Airway epithelial cell (primary cell): ENCODE data around the gene OR1F1. TPM values are rescaled to one million over a fixed set of nuclear protein-coding genes. Genes with fewer than 3 reads are reported as not detected.

Source experiments
- total RNA-seq: library from RNA; depleted of rRNA; stranded (reverse); fragments of >200 nt; gene quantifications from 2 replicates; pipeline ENCODE4 v1.2.3, GENCODE V29; 2015

OR1F1 gene
- total RNA-seq, result 0.78 TPM in 1 of 2 replicates, not detected in the other

DNA sequence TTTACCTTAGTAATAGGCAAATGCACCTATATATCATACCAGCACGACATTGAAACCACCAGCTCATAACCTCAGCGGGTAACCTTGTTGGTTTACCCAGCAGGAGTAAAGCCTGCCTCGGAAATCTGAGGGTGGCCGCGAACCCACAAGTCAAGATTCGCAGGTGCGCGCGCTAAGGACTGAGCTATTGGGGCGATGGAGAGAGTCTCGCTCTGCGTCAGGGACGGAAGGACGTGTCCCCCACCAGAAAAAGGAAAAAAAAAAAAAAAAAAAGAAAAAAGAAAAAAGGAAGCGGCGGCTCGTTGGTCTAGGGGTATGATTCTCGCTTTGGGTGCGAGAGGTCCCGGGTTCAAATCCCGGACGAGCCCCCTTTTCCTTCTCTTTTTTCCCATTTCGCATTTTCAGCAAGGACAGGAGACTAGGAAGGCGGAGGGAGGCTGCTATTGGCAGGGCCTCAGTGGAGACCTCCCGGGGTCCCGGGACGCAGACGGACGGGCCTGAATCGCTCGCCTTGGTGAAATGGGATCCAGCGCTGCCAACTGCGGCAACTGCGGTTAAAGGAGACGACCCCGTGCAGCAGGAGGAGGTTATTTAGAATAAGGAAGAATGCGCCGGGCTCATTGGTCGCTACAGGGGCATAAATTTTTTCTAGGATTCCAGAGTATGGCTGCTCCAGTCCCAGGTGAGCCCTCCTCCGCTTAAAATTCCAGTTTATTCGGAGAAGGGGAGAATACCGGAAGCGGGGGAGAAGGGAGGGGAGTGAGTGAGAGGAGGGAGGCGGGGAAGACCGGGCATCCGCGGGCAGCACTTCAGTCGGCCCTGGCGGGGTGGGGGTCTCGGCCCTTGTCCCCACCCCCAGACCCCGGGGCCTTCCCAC, at the start of gene OR1F1:
Gene OR1F1 (plus strand): TSS at position 407 of the 877 bp plus-strand sequence.

DNA sequence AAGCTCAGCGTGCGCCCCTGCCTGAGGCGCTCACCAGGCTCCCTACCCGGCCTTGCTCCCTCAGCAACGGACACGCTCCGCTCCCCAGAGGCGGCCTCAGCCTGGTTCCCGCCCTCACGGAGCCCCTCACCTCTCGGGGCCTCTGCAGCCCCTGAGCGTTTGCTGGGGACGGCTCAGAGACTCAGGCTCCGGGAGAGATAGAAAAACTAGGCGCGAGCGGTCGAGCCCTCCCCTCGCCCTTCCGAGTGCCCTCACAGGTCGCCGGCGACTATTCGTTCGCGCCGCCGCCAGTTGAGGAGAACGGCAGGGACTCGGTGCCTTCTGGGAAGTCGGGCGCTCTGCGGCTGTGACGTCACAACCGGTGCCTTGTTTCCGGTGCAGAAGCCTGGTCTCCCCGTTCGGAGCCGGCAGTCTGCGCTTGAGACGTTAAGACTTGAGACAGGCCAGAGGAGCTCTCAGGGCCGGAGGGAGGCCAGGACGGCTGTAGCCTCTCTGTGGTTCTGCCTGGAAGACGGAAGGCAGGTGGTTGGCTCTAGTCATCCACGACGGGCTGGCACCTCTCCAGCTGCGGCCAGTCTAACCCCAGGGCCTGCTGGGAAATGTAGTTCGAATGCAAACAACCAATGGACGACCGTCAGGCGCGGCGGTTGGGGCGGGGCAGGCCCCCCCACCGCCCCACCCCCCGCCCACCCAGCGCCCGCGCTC, 47.0 kb downstream of the OR1F1 start, which contains the start of gene ZNF200:
Gene ZNF200 (minus strand): TSS at position 302 of the 705 bp plus-strand sequence. CDS start 1,403 bp downstream, outside the sequence.

Other genes with a start within 250 kb of the OR1F1 start
- gene KREMEN2, start 223.9 kb upstream of the OR1F1 start, total RNA-seq, result 22.7 and 23.4 TPM in 2 replicates
- gene PAQR4, start 218.9 kb upstream of the OR1F1 start, total RNA-seq, result 20.6 and 27.6 TPM in 2 replicates
- 52.6 and 82.7 TPM in 2 replicates for gene PKMYT1, start 207.8 kb upstream of the OR1F1 start, total RNA-seq
- gene CLDN9, start 175.3 kb upstream of the OR1F1 start, total RNA-seq, result 0.49 TPM in 1 of 2 replicates, not detected in the other
- gene CLDN6, start 170.0 kb upstream of the OR1F1 start, total RNA-seq, result 0.63 and 0.70 TPM in 2 replicates
- 298 and 319 TPM in 2 replicates for gene TNFRSF12A, start 167.8 kb upstream of the OR1F1 start, total RNA-seq
- gene HCFC1R1, start 164.3 kb upstream of the OR1F1 start, total RNA-seq, result 27.3 and 35.7 TPM in 2 replicates
- gene THOC6, start 164.2 kb upstream of the OR1F1 start, total RNA-seq, result 35.3 and 36.5 TPM in 2 replicates
- 18.6 and 24.9 TPM in 2 replicates for gene BICDL2, start 151.3 kb upstream of the OR1F1 start, total RNA-seq
- 0.46 and 0.56 TPM in 2 replicates for gene MMP25, start 141.6 kb upstream of the OR1F1 start, total RNA-seq
- gene IL32, start 122.6 kb upstream of the OR1F1 start, total RNA-seq, result 10.1 and 10.9 TPM in 2 replicates
- not detected in 2 replicates for gene ZSCAN10, start 88.9 kb upstream of the OR1F1 start, total RNA-seq
- 18.0 and 20.3 TPM in 2 replicates for gene ZNF205, start 75.6 kb upstream of the OR1F1 start, total RNA-seq
- gene ZNF213, start 53.2 kb upstream of the OR1F1 start, total RNA-seq, result 4.9 and 9.0 TPM in 2 replicates
- 5.0 and 5.7 TPM in 2 replicates for gene ZNF200, start 47.0 kb downstream of the OR1F1 start, total RNA-seq
- gene MEFV, start 68.4 kb downstream of the OR1F1 start, total RNA-seq, result under 0.01 TPM in 1 of 2 replicates, not detected in the other
- gene ZNF263, start 95.3 kb downstream of the OR1F1 start, total RNA-seq, result 31.0 and 34.0 TPM in 2 replicates
- gene TIGD7, start 117.2 kb downstream of the OR1F1 start, total RNA-seq, result 1.5 TPM in 2 replicates
- gene ZNF75A, start 117.3 kb downstream of the OR1F1 start, total RNA-seq, result 6.1 and 10.2 TPM in 2 replicates
- gene OR2C1, start 167.7 kb downstream of the OR1F1 start, total RNA-seq, result not detected in 2 replicates
- 12.0 and 14.5 TPM in 2 replicates for gene ZSCAN32, start 212.8 kb downstream of the OR1F1 start, total RNA-seq
- gene ZNF174, start 213.0 kb downstream of the OR1F1 start, total RNA-seq, result 7.4 and 8.3 TPM in 2 replicates